Measurements from ENCODE around the gene LFNG.

Gene LFNG

GRCh38 chr7:2566890-2567678, 47.5 kb downstream of the LFNG start:
- in situ Hi-C loops (cut with MboI; ENCODE audit: low sequenced_read_pairs): no loop called here

- in situ Hi-C loops (cut with MboI; ENCODE audit: low sequenced_read_pairs): no loop called here
Observed at GRCh38 chr7:2567679-2568278, 48.2 kb downstream of the LFNG start.

GRCh38 chr7:2568521-2569223, 49.1 kb downstream of the LFNG start:
- in situ Hi-C loops (cut with MboI; ENCODE audit: low sequenced_read_pairs): no loop called here

- in situ Hi-C loops (cut with MboI; ENCODE audit: low sequenced_read_pairs): no loop called here
Observed at GRCh38 chr7:2569421-2569820, 49.8 kb downstream of the LFNG start.

- in situ Hi-C loops (cut with MboI; ENCODE audit: low sequenced_read_pairs): no loop called here
Observed at GRCh38 chr7:2570021-2570420, 50.4 kb downstream of the LFNG start.

- in situ Hi-C loops (cut with MboI; ENCODE audit: low sequenced_read_pairs): no loop called here
Observed at GRCh38 chr7:2571409-2571808, 51.8 kb downstream of the LFNG start.

GRCh38 chr7:2572101-2572842, 52.7 kb downstream of the LFNG start:
- in situ Hi-C loops (cut with MboI; ENCODE audit: low sequenced_read_pairs): no loop called here

- in situ Hi-C loops (cut with MboI; ENCODE audit: low sequenced_read_pairs): no loop called here
Observed at GRCh38 chr7:2573761-2574160, 54.2 kb downstream of the LFNG start.

GRCh38 chr7:2575046-2575732, 55.6 kb downstream of the LFNG start:
- in situ Hi-C loops (cut with MboI; ENCODE audit: low sequenced_read_pairs): no loop called here

GRCh38 chr7:2575733-2576340, 56.3 kb downstream of the LFNG start:
- in situ Hi-C loops (cut with MboI; ENCODE audit: low sequenced_read_pairs): no loop called here

GRCh38 chr7:2576742-2577491, 57.3 kb downstream of the LFNG start:
- in situ Hi-C loops (cut with MboI; ENCODE audit: low sequenced_read_pairs): no loop called here
